Adrenal gland (tissue), 12 donors: Measurements from ENCODE around the gene MINDY2. TPM values are rescaled to one million over a fixed set of nuclear protein-coding genes. Genes with fewer than 3 reads are reported as not detected.

ENCODE experiments used
- DNase-seq, 7 donors: peaks; one replicate each; pipeline ENCODE4 v3.0.0-alpha.2; 2019 to 2020
- H3K27ac ChIP-seq, 5 donors: fragments of 200-600 bp; sonication (generic) in 4 of 5; 1 replicate in 3 of 5; 2 replicates in 2 of 5; pipeline versions ENCODE4 v1.5.1 to v1.8.0; 2016 to 2020; ENCODE audit warnings: mild to moderate bottlenecking in 1 of 5
- H3K27me3 ChIP-seq: fragments of 200-600 bp; 2 replicates; pipeline ENCODE4 v1.8.0; 2021
- H3K36me3 ChIP-seq, 2 donors: fragments of 200-600 bp; replicated peaks in 1 of 2; 1 replicate in 1 of 2; 2 replicates in 1 of 2; pipeline versions ENCODE4 v1.5.1 to v1.8.0; 2018 to 2022
- H3K4me1 ChIP-seq, 2 donors: fragments of 200-600 bp; replicated peaks in 1 of 2; 1 replicate in 1 of 2; 2 replicates in 1 of 2; pipeline versions ENCODE4 v1.5.1 to v1.8.0; 2018 to 2021
- H3K4me3 ChIP-seq, 4 donors: fragments of 200-600 bp; sonication (generic) in 3 of 4; one replicate each; pipeline ENCODE4 v1.5.1; 2016 to 2018
- H3K9me3 ChIP-seq, 3 donors: fragments of 200-600 bp; sonication (generic) in 1 of 3; replicated peaks in 1 of 3; 1 replicate in 2 of 3; 2 replicates in 1 of 3; pipeline versions ENCODE4 v1.5.1 to v1.8.0; 2016 to 2021
- CTCF ChIP-seq, 6 experiments: fragments of 450-650 bp in 4 of 6; fragments of 200-600 bp in 2 of 6; sonication (generic) in 1 of 6; IDR thresholded peaks; 1 replicate in 5 of 6; 2 replicates in 1 of 6; pipeline versions ENCODE4 v1.5.1 to v1.8.0; 2016 to 2021; ENCODE audit warnings: antibody characterized with exemption in 6 of 6, mild to moderate bottlenecking in 2 of 6, moderate library complexity in 1 of 6
- POLR2A ChIP-seq, 2 donors: fragments of 450-650 bp; IDR thresholded peaks; one replicate each; pipeline ENCODE4 v1.6.1; 2017; ENCODE audit warnings: antibody characterized with exemption in 2 of 2, mild to moderate bottlenecking in 2 of 2, moderate library complexity in 1 of 2
- WGBS, 4 donors: extraction: QIAGEN DNeasy Blood & Tissue Kit in 2 of 4; methylation state at CpG; one replicate each; pipeline versions ENCODE4 v1.1.5 to v1.1.7; 2013 to 2017; 5-methylcytosine and 5-hydroxymethylcytosine counted together
- intact Hi-C, 2 donors: fragments of 100-400 bp; cut with DNase I; formaldehyde crosslinking; loops; one replicate each; pipeline versions ENCODE4 v1.14.1 to v1.15.0; 2022 to 2023
- polyA plus RNA-seq, 3 donors: library from polyadenylated mRNA; stranded (reverse); fragments of 200-250 nt in 2 of 3; fragments of 350-450 nt in 1 of 3; fragmentation: Illumina TruSeq in 1 of 3; extraction: RNeasy Lipid Tissue Mini Kit (QIAGEN cat#74804) in 1 of 3; gene quantifications; one replicate each; pipeline ENCODE4 v1.2.3, GENCODE V29; 2013 to 2014
- total RNA-seq, 9 donors: library from RNA; depleted of rRNA in 4 of 9; stranded (reverse); fragments of >200 nt in 4 of 9; fragments of 120-200 nt in 1 of 9; fragmentation: NEBNext Ultra II Directional in 1 of 9; extraction: Animal tissue kit (Norgen Biotek cat#: 25700) in 1 of 9; gene quantifications; one replicate each; pipeline versions ENCODE4 v1.1.0 to v1.2.4, GENCODE V29; 2013 to 2023
- donor health status: healthy with polysubstance abuse.
- donor health status: Bipolar disorder and iron deficiency.
- donor health status: DM: yes; HTN: yes; CAD: no.
- donor health status: DM: no; HTN: no; CAD: no.
- donor health status: DM: no; HTN: no; CAD: no.
- donor health status: DM: yes; HTN: yes; CAD: no.

The MINDY2 gene
- total and polyA plus RNA-seq, 12 donors = 2.7 to 25.1 (median 12.2) TPM

- TF ChIP-seq POLR2A (IDR thresholded peaks at IDR 0.05) (no peak), CTCF (IDR thresholded peaks at IDR 0.05) (peak in 4 of 6 experiments; percentile 17 to 55 (median 26))
- H3K27ac ChIP-seq = peak overlapping the region; percentile 70 to 98 (median 98)
- H3K9me3 ChIP-seq = no peaks in the 10 kb centered on the region
- H3K4me3 ChIP-seq = peak overlapping the region in 3 of 4 donors; percentile 32 to 86 (median 55)
- no peaks in the 10 kb centered on the region for H3K27me3 ChIP-seq
- peaks cover 24 to 38% of the 10 kb centered on the region in 2 donors for H3K4me1 ChIP-seq
- WGBS, 4 donors = 4 to 7% (median 5%) methylated on average over 9 of the region's 9 CpGs
- intact Hi-C loops = loop anchor here in 1 of 2 donors (10.0 kb wide), 1 partner anchor 154 kb away; no protein-coding TSS in a partner anchor
- peak in 2 of 7 donors; percentile 37 to 51 for DNase-seq
- no peaks in the 10 kb centered on the region for H3K36me3 ChIP-seq
These were observed 614 bp upstream of the MINDY2 start for GRCh38 chr15:58770519-58770856.

DNA sequence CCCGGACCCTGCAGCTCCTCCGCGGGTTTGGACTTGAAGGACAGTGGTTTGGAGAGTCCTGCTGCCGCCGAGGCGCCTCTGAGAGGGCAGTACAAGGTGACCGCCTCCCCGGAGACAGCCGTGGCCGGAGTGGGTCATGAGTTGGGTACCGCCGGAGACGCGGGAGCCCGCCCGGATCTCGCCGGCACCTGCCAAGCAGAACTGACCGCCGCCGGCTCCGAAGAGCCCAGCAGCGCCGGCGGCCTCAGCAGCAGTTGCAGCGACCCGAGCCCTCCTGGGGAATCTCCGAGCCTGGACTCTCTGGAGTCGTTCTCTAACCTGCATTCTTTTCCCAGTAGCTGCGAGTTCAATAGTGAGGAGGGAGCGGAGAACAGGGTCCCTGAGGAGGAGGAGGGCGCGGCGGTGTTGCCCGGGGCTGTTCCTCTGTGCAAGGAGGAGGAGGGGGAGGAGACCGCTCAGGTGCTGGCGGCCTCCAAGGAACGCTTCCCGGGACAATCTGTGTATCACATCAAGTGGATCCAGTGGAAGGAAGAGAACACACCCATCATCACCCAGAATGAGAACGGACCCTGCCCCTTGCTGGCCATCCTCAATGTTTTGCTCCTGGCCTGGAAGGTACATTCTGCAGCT, 634 bp downstream of the MINDY2 start:
- H3K4me3 ChIP-seq = peak overlapping the region; percentile 37 to 91 (median 84)
- H3K27me3 ChIP-seq = no peaks in the 10 kb centered on the region
- no peaks in the 10 kb centered on the region for H3K36me3 ChIP-seq
- peak overlapping the region; percentile 75 to 98 (median 98) for H3K27ac ChIP-seq
- WGBS, 4 donors = 0 to 1% (median 0%) methylated on average over 1 to 40 of the region's 40 CpGs
- intact Hi-C loops = loop anchor here in 1 of 2 donors (10.0 kb wide), 1 partner anchor 153 kb away; no protein-coding TSS in a partner anchor
- peaks cover 24 to 38% of the 10 kb centered on the region in 2 donors for H3K4me1 ChIP-seq
- DNase-seq = peak; percentile 65 to 83 (median 73)
- TF ChIP-seq CTCF (IDR thresholded peaks at IDR 0.05) (no peak), POLR2A (IDR thresholded peaks at IDR 0.05) (no peak)
- H3K9me3 ChIP-seq = no peaks in the 10 kb centered on the region

DNA sequence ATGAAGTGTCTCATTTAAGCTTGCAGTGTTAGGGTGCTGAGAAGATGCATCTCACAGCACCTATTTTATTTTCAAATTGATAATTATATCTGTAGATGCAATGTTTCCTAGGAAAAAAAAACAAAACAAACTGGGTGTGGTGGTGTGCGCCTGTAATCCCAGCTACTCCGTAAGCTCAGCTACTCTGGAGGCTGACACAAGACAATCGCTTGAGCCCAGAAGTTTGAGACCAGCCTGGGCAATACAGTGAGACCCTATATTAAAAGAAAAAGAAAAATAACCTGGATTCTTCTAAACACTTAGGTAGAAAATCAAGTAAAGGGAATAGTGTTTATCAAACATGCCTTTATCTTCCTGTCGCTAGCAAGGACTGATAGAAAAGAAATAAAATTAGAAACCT, 1.9 kb downstream of the MINDY2 start:
- TF ChIP-seq POLR2A (IDR thresholded peaks at IDR 0.05) = no peak
- Histone ChIP-seq H3K9me3 (no peaks in the 10 kb centered on the region), H3K27me3 (no peaks in the 10 kb centered on the region), H3K36me3 (no peaks in the 10 kb centered on the region), H3K4me1 (peaks cover 24 to 43% of the 10 kb centered on the region in 2 donors), H3K4me3 (peak overlapping the region in 1 of 4 donors; percentile 86), H3K27ac (no peak overlapping the region)
- DNase-seq = no peak
- WGBS, 4 donors = 86 to 93% (median 90%) methylated on average over 4 of the region's 4 CpGs
- intact Hi-C loops = loop anchor here in 1 of 2 donors (10.0 kb wide), 1 partner anchor 152 kb away; no protein-coding TSS in a partner anchor

GRCh38 chr15:58775402-58775801, 4.3 kb downstream of the MINDY2 start:
- DNase-seq = no peak
- no peaks in the 10 kb centered on the region for H3K9me3 ChIP-seq
- H3K36me3 ChIP-seq = no peaks in the 10 kb centered on the region
- peaks cover 18 to 36% of the 10 kb centered on the region in 2 donors for H3K4me1 ChIP-seq
- no peak overlapping the region for H3K4me3 ChIP-seq
- WGBS, 4 donors = 95 to 97% (median 96%) methylated on average over 3 of the region's 3 CpGs
- TF ChIP-seq POLR2A (IDR thresholded peaks at IDR 0.05) = no peak
- intact Hi-C loops = loop anchor here in 1 of 2 donors (10.0 kb wide), 1 partner anchor 149 kb away; no protein-coding TSS in a partner anchor
- H3K27ac ChIP-seq = no peak overlapping the region
- H3K27me3 ChIP-seq = no peaks in the 10 kb centered on the region

GRCh38 chr15:58777107-58777506, 6.0 kb downstream of the MINDY2 start:
- no peak for DNase-seq
- Histone ChIP-seq H3K9me3 (no peaks in the 10 kb centered on the region), H3K4me3 (no peak overlapping the region), H3K36me3 (no peaks in the 10 kb centered on the region), H3K27ac (no peak overlapping the region), H3K27me3 (no peaks in the 10 kb centered on the region), H3K4me1 (peaks cover 13 to 33% of the 10 kb centered on the region in 2 donors)
- WGBS, 4 donors = 88 to 92% (median 88%) methylated on average over 4 of the region's 4 CpGs
- TF ChIP-seq CTCF (IDR thresholded peaks at IDR 0.05) (no peak), POLR2A (IDR thresholded peaks at IDR 0.05) (no peak)
- intact Hi-C loops = loop anchor here in 1 of 2 donors (10.0 kb wide), 1 partner anchor 148 kb away; no protein-coding TSS in a partner anchor
